Suprapubic skin (tissue), 4 donors: ENCODE measurements around the gene CXXC5.

ENCODE experiments used
- EP300 ChIP-seq: sonication (generic); formaldehyde crosslinking; IDR thresholded peaks from one replicate; pipeline ENCODE4 v1.6.1; 2017; ENCODE audit warnings: antibody characterized with exemption
- POLR2A ChIP-seq, 2 donors: fragments of 450-650 bp; IDR thresholded peaks; one replicate each; pipeline ENCODE4 v1.6.1; 2017; ENCODE audit warnings: antibody characterized with exemption in 2 of 2, mild to moderate bottlenecking in 2 of 2, moderate library complexity in 2 of 2
- POLR2AphosphoS5 ChIP-seq, 3 donors: sonication (generic); formaldehyde crosslinking; IDR thresholded peaks; one replicate each; pipeline ENCODE4 v1.6.1; 2017; ENCODE audit warnings: antibody characterized with exemption in 3 of 3
- TF ChIP-seq, protein P1 (sequence below), 2 donors: fragments of 200-600 bp in 1 of 2; fragments of 450-650 bp in 1 of 2; sonication (generic) in 1 of 2; IDR thresholded peaks; one replicate each; pipeline ENCODE4 v1.5.1; 2016 to 2019; ENCODE audit warnings: antibody characterized with exemption in 2 of 2, mild to moderate bottlenecking in 1 of 2, moderate library complexity in 1 of 2

DNA sequence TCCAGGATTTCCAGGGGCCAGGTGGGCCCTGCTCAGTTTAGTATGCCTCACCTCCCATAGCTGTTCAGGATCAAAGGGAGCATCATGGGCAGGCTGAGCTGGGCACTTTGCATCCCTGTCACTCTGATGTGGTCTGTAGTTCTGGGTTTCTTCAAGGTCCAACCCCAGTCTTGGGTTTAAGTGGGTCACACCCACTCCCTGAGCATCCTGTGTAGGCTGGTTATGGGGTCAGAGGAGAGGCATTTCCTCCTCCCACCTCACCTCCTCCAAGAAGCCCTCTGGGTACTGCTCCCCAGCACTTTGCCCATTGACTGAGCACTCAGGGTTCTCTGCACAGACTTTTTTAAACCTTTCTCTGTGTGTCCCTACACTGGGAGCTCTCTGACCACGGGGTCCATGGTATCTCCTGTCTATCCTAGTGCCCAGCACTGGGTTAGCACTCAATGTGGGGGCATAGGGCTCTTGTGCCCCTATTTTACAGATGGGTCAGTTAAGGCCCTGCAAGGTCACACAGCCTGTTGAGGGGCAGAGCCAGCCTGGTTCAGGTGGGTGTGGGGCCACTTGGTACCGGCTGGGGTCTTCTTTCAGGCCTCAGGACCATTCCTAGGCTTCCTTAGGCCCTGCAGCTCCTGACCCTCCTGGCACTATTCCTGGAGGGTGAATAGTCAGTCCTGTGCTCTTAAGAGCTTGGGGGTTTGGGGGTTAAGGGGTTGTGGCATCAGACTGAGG is 19.0 kb downstream of the CXXC5 start:
- TF ChIP-seq, protein P1, sequence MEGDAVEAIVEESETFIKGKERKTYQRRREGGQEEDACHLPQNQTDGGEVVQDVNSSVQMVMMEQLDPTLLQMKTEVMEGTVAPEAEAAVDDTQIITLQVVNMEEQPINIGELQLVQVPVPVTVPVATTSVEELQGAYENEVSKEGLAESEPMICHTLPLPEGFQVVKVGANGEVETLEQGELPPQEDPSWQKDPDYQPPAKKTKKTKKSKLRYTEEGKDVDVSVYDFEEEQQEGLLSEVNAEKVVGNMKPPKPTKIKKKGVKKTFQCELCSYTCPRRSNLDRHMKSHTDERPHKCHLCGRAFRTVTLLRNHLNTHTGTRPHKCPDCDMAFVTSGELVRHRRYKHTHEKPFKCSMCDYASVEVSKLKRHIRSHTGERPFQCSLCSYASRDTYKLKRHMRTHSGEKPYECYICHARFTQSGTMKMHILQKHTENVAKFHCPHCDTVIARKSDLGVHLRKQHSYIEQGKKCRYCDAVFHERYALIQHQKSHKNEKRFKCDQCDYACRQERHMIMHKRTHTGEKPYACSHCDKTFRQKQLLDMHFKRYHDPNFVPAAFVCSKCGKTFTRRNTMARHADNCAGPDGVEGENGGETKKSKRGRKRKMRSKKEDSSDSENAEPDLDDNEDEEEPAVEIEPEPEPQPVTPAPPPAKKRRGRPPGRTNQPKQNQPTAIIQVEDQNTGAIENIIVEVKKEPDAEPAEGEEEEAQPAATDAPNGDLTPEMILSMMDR (IDR thresholded peaks at IDR 0.05), result no peak
- no peak for TF ChIP-seq POLR2A (IDR thresholded peaks at IDR 0.05)
- no peak for TF ChIP-seq POLR2AphosphoS5 (IDR thresholded peaks at IDR 0.05)
- TF ChIP-seq EP300, result no peak
